Stimulated activated naive CD8-positive, alpha-beta T cell treated with anti-CD3 and anti-CD28 coated beads, Interleukin-15, Interleukin-2, amounts not matched to agents 100 ng/mL and 50 ng/mL, for 24 hours (primary cell): ENCODE results near the gene KIAA0825.

Experiments used
- H3K27ac Mint-ChIP-seq: one replicate; pipeline ENCODE4 v1.8.0; 2021; ENCODE audit warnings: mild to moderate bottlenecking, mixed read lengths
- H3K27me3 Mint-ChIP-seq: one replicate; pipeline ENCODE4 v1.8.0; 2021; ENCODE audit warnings: mixed read lengths
- H3K36me3 Mint-ChIP-seq: one replicate; pipeline ENCODE4 v1.8.0; 2021; ENCODE audit warnings: low read depth, mixed read lengths
- H3K4me1 Mint-ChIP-seq: one replicate; pipeline ENCODE4 v1.8.0; 2021; ENCODE audit warnings: low read depth, mixed read lengths
- H3K4me3 Mint-ChIP-seq: one replicate; pipeline ENCODE4 v1.8.0; 2021; ENCODE audit warnings: mild to moderate bottlenecking, mixed read lengths
- H3K9me3 Mint-ChIP-seq: one replicate; pipeline ENCODE4 v1.8.0; 2021; ENCODE audit warnings: mixed read lengths

KIAA0825 gene

GRCh38 chr5:94545870-94546625 is 72.4 kb downstream of the KIAA0825 start:
- Mint-ChIP-seq H3K36me3 (peaks cover 10% of the 10 kb centered on the region), H3K9me3 (peaks cover 16% of the 10 kb centered on the region), H3K4me3 (no peak overlapping the region), H3K4me1 (peaks cover 8% of the 10 kb centered on the region), H3K27me3 (no peaks in the 10 kb centered on the region), H3K27ac (no peak overlapping the region)

- Mint-ChIP-seq H3K36me3 (peaks cover 12% of the 10 kb centered on the region), H3K4me1 (peaks cover 8% of the 10 kb centered on the region), H3K4me3 (no peak overlapping the region), H3K27me3 (no peaks in the 10 kb centered on the region), H3K27ac (no peak overlapping the region), H3K9me3 (peaks cover 22% of the 10 kb centered on the region)
Observed at GRCh38 chr5:94544875-94545547, 73.4 kb downstream of the KIAA0825 start.

GRCh38 chr5:94544031-94544650 is 74.3 kb downstream of the KIAA0825 start:
- Mint-ChIP-seq H3K36me3 (peaks cover 9% of the 10 kb centered on the region), H3K4me3 (no peak overlapping the region), H3K27ac (no peak overlapping the region), H3K4me1 (peaks cover 8% of the 10 kb centered on the region), H3K27me3 (no peaks in the 10 kb centered on the region), H3K9me3 (peaks cover 17% of the 10 kb centered on the region)

GRCh38 chr5:94540856-94541494 is 77.4 kb downstream of the KIAA0825 start:
- H3K27ac Mint-ChIP-seq = no peak overlapping the region

GRCh38 chr5:94538260-94538659 is 80.1 kb downstream of the KIAA0825 start:
- H3K4me1 Mint-ChIP-seq = no peaks in the 10 kb centered on the region
- no peaks in the 10 kb centered on the region for H3K27me3 Mint-ChIP-seq
- H3K4me3 Mint-ChIP-seq = no peak overlapping the region
- H3K9me3 Mint-ChIP-seq = peaks cover 13% of the 10 kb centered on the region
- peaks cover 9% of the 10 kb centered on the region for H3K36me3 Mint-ChIP-seq
- H3K27ac Mint-ChIP-seq = no peak overlapping the region

More at GRCh38 chr5:94540856-94541494, 77.4 kb downstream of the KIAA0825 start:
- Mint-ChIP-seq H3K4me1 (peaks cover 8% of the 10 kb centered on the region), H3K4me3 (no peak overlapping the region), H3K36me3 (peaks cover 9% of the 10 kb centered on the region), H3K27me3 (no peaks in the 10 kb centered on the region), H3K9me3 (peaks cover 17% of the 10 kb centered on the region)

- Mint-ChIP-seq H3K27me3 (no peaks in the 10 kb centered on the region), H3K27ac (no peak overlapping the region), H3K4me1 (no peaks in the 10 kb centered on the region), H3K9me3 (no peaks in the 10 kb centered on the region), H3K36me3 (no peaks in the 10 kb centered on the region), H3K4me3 (no peak overlapping the region)
Observed at GRCh38 chr5:94526706-94527105, 91.7 kb downstream of the KIAA0825 start.

- H3K27ac Mint-ChIP-seq = no peak overlapping the region
- no peaks in the 10 kb centered on the region for H3K4me1 Mint-ChIP-seq
- no peak overlapping the region for H3K4me3 Mint-ChIP-seq
- H3K9me3 Mint-ChIP-seq = no peaks in the 10 kb centered on the region
- H3K36me3 Mint-ChIP-seq = no peaks in the 10 kb centered on the region
- H3K27me3 Mint-ChIP-seq = no peaks in the 10 kb centered on the region
Observed at GRCh38 chr5:94524841-94525697, 93.3 kb downstream of the KIAA0825 start.

- Mint-ChIP-seq H3K9me3 (no peaks in the 10 kb centered on the region), H3K4me1 (no peaks in the 10 kb centered on the region), H3K4me3 (no peak overlapping the region), H3K27ac (no peak overlapping the region), H3K36me3 (no peaks in the 10 kb centered on the region), H3K27me3 (no peaks in the 10 kb centered on the region)
Observed at GRCh38 chr5:94523018-94523417, 95.4 kb downstream of the KIAA0825 start.

- Mint-ChIP-seq H3K36me3 (no peaks in the 10 kb centered on the region), H3K27ac (no peak overlapping the region)
Observed at GRCh38 chr5:94522117-94522516, 96.3 kb downstream of the KIAA0825 start.

GRCh38 chr5:94517490-94518488 is 100.6 kb downstream of the KIAA0825 start:
- no peaks in the 10 kb centered on the region for H3K27me3 Mint-ChIP-seq
- H3K4me1 Mint-ChIP-seq = no peaks in the 10 kb centered on the region
- no peak overlapping the region for H3K4me3 Mint-ChIP-seq

More at GRCh38 chr5:94522117-94522516, 96.3 kb downstream of the KIAA0825 start:
- Mint-ChIP-seq H3K9me3 (no peaks in the 10 kb centered on the region), H3K4me1 (no peaks in the 10 kb centered on the region), H3K27me3 (no peaks in the 10 kb centered on the region), H3K4me3 (no peak overlapping the region)

GRCh38 chr5:94516148-94516547 is 102.3 kb downstream of the KIAA0825 start:
- no peaks in the 10 kb centered on the region for H3K9me3 Mint-ChIP-seq
- H3K4me3 Mint-ChIP-seq = no peak overlapping the region
- no peaks in the 10 kb centered on the region for H3K27me3 Mint-ChIP-seq
- no peaks in the 10 kb centered on the region for H3K4me1 Mint-ChIP-seq
- no peaks in the 10 kb centered on the region for H3K36me3 Mint-ChIP-seq
- no peak overlapping the region for H3K27ac Mint-ChIP-seq

More at GRCh38 chr5:94517490-94518488, 100.6 kb downstream of the KIAA0825 start:
- Mint-ChIP-seq H3K27ac (no peak overlapping the region), H3K9me3 (no peaks in the 10 kb centered on the region), H3K36me3 (no peaks in the 10 kb centered on the region)

- Mint-ChIP-seq H3K4me1 (no peaks in the 10 kb centered on the region), H3K4me3 (no peak overlapping the region), H3K27ac (no peak overlapping the region), H3K9me3 (no peaks in the 10 kb centered on the region), H3K27me3 (no peaks in the 10 kb centered on the region), H3K36me3 (no peaks in the 10 kb centered on the region)
Observed at GRCh38 chr5:94508461-94509148, 109.8 kb downstream of the KIAA0825 start.
